ENCODE data around the gene DOCK1.

Gene DOCK1

GRCh38 chr10:127194111-127194510 lies 288.9 kb downstream of the DOCK1 start:
- TF ChIP-seq CTCF (IDR thresholded peaks at IDR 0.05; ENCODE audit: low read length, missing control alignments): no peak
- H3K4me3 ChIP-seq (replicated peaks; ENCODE audit: low read depth, low read length): no peak overlapping the region
- DNase-seq (ENCODE audit: low read depth): no peak

- DNase-seq (ENCODE audit: low read depth): no peak
- no peak overlapping the region for H3K4me3 ChIP-seq (replicated peaks; ENCODE audit: low read depth, low read length)
- TF ChIP-seq CTCF (IDR thresholded peaks at IDR 0.05; ENCODE audit: low read length, missing control alignments): no peak
Measured at GRCh38 chr10:127194599-127194998, 289.4 kb downstream of the DOCK1 start.

- H3K4me3 ChIP-seq (replicated peaks; ENCODE audit: low read depth, low read length): peak overlapping the region; percentile 38
- TF ChIP-seq CTCF (IDR thresholded peaks at IDR 0.05; ENCODE audit: low read length, missing control alignments): no peak
- no peak for DNase-seq (ENCODE audit: low read depth)
Measured at GRCh38 chr10:127195041-127195506, 289.8 kb downstream of the DOCK1 start.

- TF ChIP-seq CTCF (IDR thresholded peaks at IDR 0.05; ENCODE audit: low read length, missing control alignments): no peak
- peak; percentile 23 for DNase-seq (ENCODE audit: low read depth)
- H3K4me3 ChIP-seq (replicated peaks; ENCODE audit: low read depth, low read length): peak overlapping the region; percentile 38
Measured at GRCh38 chr10:127195571-127196281, 290.5 kb downstream of the DOCK1 start.

- TF ChIP-seq CTCF (IDR thresholded peaks at IDR 0.05; ENCODE audit: low read length, missing control alignments): peak; percentile 21
- peak within 1 kb of the TSS; percentile 51 for H3K4me3 ChIP-seq (replicated peaks; ENCODE audit: low read depth, low read length)
- DNase-seq (ENCODE audit: low read depth): peak; percentile 61
Measured at GRCh38 chr10:127196282-127197153, 291.3 kb downstream of the DOCK1 start, which contains the start of gene INSYN2A. INSYN2A (minus strand) TSS chr10:127196591; CDS start chr10:127176395, 20,196 bp downstream.

- TF ChIP-seq CTCF (IDR thresholded peaks at IDR 0.05; ENCODE audit: low read length, missing control alignments): no peak
- no peak for DNase-seq (ENCODE audit: low read depth)
- H3K4me3 ChIP-seq (replicated peaks; ENCODE audit: low read depth, low read length): peak overlapping the region; percentile 51
Measured at GRCh38 chr10:127197154-127197432, 291.9 kb downstream of the DOCK1 start.

All from fibroblast of pulmonary artery (primary cell).